GM12865 (cell line): ENCODE measurements around the gene PRR14.

Experiments used
- DNase-seq: peaks from one replicate; pipeline ENCODE4 v3.0.0; 2010; ENCODE audit warnings: low read depth
- H3K4me3 ChIP-seq: 2 replicates; pipeline ENCODE4 v1.5.1; 2011; ENCODE audit warnings: mild to moderate bottlenecking, low read depth, low read length, control low read depth
- CTCF ChIP-seq: IDR thresholded peaks from 2 replicates; pipeline ENCODE4 v1.5.1; 2011; ENCODE audit warnings: low read length, control low read depth, low read depth, inconsistent platforms; ENCODE audit not compliant: insufficient read depth; ENCODE audit errors: missing control alignments

The PRR14 gene

GRCh38 chr16:30650369-30651123 is at the start of gene PRR14:
Gene PRR14 (plus strand): TSS chr16:30650960. CDS start chr16:30651646, 686 bp downstream.
- peak within 1 kb of the TSS; percentile 86 for H3K4me3 ChIP-seq
- TF ChIP-seq CTCF, result no peak
- DNase-seq, result peak; percentile 100

- no peak for TF ChIP-seq CTCF
These were observed 48.8 kb upstream of the PRR14 start for GRCh38 chr16:30601966-30602365.

GRCh38 chr16:30602616-30603277 is 48.0 kb upstream of the PRR14 start:
- TF ChIP-seq CTCF, result no peak
- DNase-seq, result no peak
- H3K4me3 ChIP-seq, result no peak overlapping the region

More at GRCh38 chr16:30601966-30602365, 48.8 kb upstream of the PRR14 start:
- no peak for DNase-seq
- no peak overlapping the region for H3K4me3 ChIP-seq

GRCh38 chr16:30603945-30604315 is 46.8 kb upstream of the PRR14 start:
- TF ChIP-seq CTCF, result no peak

GRCh38 chr16:30604316-30604947 is 46.3 kb upstream of the PRR14 start:
- H3K4me3 ChIP-seq, result no peak overlapping the region
- DNase-seq, result no peak
- TF ChIP-seq CTCF, result no peak

More at GRCh38 chr16:30603945-30604315, 46.8 kb upstream of the PRR14 start:
- no peak overlapping the region for H3K4me3 ChIP-seq
- DNase-seq, result no peak

- no peak for DNase-seq
- no peak overlapping the region for H3K4me3 ChIP-seq
- TF ChIP-seq CTCF, result no peak
These were observed 45.6 kb upstream of the PRR14 start for GRCh38 chr16:30605158-30605557.

GRCh38 chr16:30606004-30606403 is 44.8 kb upstream of the PRR14 start:
- DNase-seq, result no peak
- no peak for TF ChIP-seq CTCF
- H3K4me3 ChIP-seq, result no peak overlapping the region
